MM.1S (cell line): ENCODE measurements around the gene TYW5.
A peak's percentile ranks its signal among the peaks of the same experiment; 100 is the strongest.

Experiments
- EZH2 ChIP-seq: fragments of 300-600 bp; sonication (generic); optimal IDR thresholded peaks from 2 replicates; pipeline ENCODE3; 2017; ENCODE audit warnings: low read depth, mild to moderate bottlenecking, antibody characterized with exemption, low read length, mixed read lengths
- EZH2phosphoT487 ChIP-seq: fragments of 300-600 bp; sonication (generic); IDR thresholded peaks from 2 replicates; pipeline ENCODE4 v1.6.1; 2018; ENCODE audit warnings: antibody characterized with exemption, low read length
- TF ChIP-seq, protein P1 (sequence below): fragments of 300-600 bp; sonication (generic); IDR thresholded peaks from 2 replicates; pipeline ENCODE4 v1.5.1; 2016; ENCODE audit warnings: antibody characterized with exemption, low read length, mixed read lengths

DNA sequence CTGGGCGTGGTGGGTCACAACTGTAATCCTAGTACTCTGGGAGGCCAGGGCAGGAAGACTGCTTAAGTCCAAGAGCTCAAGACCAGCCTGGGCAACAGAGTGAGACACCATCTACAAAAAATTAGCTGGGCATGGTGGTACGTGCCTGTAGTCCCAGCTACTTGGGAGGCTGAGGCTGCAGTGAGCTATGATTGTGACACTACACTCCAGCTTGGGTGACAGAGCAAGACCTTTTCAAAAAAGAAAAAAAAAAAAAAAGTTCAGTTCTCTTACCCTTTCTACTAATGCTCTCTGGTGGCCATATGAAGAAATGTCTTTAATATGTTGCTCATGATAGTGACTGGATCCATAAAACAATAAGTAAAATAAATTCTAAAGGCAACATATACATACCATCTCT, 14.9 kb downstream of the TYW5 start:
- TF ChIP-seq EZH2 (no peak), EZH2phosphoT487 (no peak)
- TF ChIP-seq, protein P1, sequence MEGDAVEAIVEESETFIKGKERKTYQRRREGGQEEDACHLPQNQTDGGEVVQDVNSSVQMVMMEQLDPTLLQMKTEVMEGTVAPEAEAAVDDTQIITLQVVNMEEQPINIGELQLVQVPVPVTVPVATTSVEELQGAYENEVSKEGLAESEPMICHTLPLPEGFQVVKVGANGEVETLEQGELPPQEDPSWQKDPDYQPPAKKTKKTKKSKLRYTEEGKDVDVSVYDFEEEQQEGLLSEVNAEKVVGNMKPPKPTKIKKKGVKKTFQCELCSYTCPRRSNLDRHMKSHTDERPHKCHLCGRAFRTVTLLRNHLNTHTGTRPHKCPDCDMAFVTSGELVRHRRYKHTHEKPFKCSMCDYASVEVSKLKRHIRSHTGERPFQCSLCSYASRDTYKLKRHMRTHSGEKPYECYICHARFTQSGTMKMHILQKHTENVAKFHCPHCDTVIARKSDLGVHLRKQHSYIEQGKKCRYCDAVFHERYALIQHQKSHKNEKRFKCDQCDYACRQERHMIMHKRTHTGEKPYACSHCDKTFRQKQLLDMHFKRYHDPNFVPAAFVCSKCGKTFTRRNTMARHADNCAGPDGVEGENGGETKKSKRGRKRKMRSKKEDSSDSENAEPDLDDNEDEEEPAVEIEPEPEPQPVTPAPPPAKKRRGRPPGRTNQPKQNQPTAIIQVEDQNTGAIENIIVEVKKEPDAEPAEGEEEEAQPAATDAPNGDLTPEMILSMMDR = peak; percentile 29
